ENCODE results near the gene ZBTB22.
"Not testable (repeated sequence)": the region's sequence is repeated elsewhere in the genome, so short reads cannot be mapped to it uniquely, and the experiment has no call there.

The ZBTB22 gene

DNA sequence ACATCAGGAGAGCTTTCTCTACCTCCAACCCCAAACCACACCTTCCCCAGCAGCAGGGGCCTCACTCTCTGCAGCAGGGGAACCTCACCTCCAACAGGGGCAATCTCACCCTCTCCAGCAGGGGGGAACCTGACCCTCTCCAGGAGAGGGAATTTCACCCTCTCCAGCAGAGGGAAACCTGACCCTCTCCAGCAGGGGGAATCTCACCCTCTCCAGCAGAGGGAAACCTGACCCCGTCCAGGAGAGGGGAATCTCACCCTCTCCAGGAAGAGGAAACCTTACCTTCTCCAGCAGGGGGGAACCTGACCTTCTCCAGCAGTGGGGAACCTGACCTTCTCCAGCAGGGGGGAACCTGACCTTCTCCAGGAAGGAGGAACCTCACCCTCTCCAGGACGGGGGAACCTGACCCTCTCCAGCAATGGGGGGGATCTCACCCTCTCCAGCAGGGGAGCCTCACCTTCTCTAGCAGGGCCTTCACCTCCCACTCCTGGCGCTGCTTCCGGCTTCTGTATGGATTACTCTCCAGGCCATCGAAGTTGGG, 37.5 kb downstream of the ZBTB22 start:
- no peak for DNase-seq (ENCODE audit: low read depth in 2 of 3, low spot score in 1 of 3)

DNA sequence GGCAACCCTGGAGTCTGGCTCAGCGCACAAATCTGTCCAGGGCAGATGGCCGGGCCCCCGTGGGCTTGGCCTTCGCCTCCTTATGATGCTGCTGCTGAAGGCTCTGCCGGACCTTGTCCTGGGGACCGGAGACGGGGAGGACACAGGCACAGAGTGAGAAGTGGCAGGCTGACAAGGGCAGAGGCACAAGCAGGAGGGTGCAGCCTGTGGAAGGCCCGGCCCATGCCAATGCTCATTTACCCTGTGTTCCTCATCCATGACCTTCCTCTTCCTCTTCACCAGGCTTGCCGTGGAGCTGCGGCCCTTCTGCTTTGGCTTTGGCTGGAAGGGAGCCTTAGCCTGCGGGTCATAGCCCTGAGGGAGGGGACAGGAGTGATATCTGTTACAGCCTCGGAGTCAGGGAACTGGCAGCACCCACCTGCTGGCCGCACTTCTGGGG, 38.3 kb downstream of the ZBTB22 start:
- no peak for DNase-seq (ENCODE audit: low read depth in 2 of 3, low spot score in 1 of 3)

DNA sequence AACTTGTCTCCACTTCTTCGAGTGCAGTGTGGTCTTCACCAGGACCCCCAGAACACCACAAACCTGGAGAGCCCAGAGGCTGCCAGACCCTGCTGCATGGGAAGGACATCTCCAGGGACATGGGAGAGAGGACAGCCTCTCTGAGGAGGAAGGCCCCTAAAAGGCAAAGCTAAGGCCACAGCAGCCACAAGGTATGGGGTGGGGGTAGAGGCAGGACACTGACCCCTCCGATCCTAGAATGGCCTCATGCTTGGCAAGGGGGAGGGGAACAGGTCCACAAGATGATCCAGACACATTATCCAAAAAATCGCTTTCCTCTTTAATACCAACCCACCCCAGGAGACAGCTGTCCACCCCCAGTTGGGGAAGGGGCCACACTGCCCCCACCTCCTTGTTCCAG, 38.7 kb downstream of the ZBTB22 start:
- no peak for DNase-seq (ENCODE audit: low read depth in 2 of 3, low spot score in 1 of 3)

DNA sequence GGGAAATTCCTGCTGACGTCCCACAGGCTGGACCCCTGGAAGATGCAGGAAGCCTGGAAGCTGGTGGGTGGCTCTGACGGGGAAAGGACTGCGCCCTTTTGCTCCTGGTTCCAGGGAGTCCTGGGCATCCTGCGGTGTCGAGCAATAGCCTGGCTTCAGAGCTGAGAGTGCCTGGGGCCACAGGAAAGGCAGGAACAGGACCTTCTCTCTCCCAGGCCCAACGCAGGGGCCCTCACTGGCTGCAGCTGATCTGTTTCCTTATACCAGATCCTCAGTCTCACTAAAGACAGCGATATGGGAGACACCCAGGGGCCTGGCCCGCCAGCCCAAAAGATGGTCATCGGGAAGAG, 39.2 kb downstream of the ZBTB22 start:
- DNase-seq (ENCODE audit: low read depth in 2 of 3, low spot score in 1 of 3): no peak

DNA sequence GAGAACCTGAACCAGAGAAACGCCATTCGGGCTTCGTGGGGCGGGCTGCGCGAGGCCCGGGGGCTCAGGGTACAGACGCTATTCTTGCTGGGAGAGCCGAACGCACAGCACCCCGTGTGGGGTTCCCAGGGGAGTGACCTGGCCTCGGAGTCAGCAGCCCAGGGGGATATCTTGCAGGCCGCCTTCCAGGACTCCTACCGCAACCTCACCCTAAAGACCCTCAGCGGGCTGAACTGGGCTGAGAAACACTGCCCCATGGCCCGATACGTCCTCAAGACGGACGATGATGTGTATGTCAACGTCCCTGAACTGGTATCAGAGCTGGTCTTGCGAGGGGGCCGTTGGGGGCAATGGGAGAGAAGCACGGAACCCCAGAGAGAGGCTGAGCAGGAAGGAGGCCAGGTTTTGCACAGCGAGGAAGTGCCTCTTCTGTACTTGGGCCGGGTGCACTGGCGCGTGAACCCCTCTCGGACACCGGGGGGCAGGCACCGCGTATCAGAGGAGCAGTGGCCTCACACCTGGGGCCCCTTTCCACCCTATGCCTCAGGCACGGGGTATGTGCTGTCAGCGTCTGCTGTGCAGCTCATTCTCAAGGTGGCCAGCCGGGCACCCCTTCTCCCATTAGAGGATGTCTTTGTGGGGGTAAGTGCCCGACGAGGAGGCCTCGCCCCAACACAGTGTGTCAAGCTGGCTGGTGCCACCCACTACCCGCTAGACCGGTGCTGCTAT, 39.7 kb downstream of the ZBTB22 start:
- no peak for DNase-seq (ENCODE audit: low read depth in 2 of 3, low spot score in 1 of 3)

DNA sequence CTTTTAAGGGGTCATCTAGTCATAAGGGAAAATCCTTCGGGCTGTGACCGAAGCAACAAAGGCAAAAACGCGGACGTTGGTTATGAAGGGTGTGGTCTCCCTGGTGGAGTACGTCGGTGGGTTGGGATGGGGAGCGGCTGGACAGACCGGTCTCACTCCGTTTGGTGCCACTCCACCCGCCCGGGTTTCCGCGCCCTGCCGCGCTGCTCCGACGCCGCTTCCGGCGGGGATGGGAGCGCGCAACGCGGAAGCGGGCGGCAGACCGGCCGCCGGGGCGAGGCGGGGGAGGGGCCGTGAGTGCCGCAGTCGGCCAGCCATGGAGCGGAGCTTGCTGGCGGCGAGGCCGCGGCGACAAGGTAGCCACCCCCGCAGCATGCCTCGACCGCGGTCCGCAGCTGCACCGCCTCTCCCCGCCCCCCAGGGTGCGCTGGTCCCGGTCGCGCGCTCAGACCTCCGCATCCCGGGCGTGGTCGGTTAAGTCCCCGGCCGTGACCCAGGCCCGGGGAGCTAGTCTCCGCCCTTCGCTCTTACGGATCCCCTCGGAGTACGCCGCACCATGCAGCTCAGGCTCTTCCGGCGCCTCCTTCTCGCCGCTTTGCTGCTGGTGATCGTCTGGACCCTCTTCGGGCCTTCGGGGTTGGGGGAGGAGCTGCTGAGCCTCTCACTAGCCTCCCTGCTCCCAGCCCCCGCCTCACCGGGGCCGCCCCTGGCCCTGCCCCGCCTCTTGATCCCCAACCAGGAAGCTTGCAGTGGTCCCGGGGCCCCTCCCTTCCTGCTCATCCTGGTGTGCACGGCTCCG, 40.5 kb downstream of the ZBTB22 start, which contains the start of gene B3GALT4:
TSS of gene B3GALT4 (plus strand) at position 260 of the 799 bp plus-strand sequence. CDS start at position 557, 297 bp downstream.
- peak; percentile 69 to 78 (median 69) for DNase-seq (ENCODE audit: low read depth in 2 of 3, low spot score in 1 of 3)

DNA sequence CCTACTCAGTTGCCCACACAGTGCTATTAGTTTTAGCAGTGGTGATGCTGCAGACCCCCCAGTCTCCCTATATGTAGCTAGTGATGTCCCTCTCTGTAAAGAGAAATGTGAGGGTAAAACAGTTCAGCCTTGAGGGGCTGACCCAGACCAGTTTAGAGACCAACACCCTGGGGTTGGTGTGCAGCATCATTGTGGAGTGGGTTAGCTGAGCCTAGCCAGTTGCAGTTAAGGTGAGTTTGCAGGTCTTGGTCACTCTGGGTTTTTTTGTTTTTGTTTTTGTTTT, 41.0 kb downstream of the ZBTB22 start:
- DNase-seq (ENCODE audit: low read depth in 2 of 3, low spot score in 1 of 3): no peak

DNA sequence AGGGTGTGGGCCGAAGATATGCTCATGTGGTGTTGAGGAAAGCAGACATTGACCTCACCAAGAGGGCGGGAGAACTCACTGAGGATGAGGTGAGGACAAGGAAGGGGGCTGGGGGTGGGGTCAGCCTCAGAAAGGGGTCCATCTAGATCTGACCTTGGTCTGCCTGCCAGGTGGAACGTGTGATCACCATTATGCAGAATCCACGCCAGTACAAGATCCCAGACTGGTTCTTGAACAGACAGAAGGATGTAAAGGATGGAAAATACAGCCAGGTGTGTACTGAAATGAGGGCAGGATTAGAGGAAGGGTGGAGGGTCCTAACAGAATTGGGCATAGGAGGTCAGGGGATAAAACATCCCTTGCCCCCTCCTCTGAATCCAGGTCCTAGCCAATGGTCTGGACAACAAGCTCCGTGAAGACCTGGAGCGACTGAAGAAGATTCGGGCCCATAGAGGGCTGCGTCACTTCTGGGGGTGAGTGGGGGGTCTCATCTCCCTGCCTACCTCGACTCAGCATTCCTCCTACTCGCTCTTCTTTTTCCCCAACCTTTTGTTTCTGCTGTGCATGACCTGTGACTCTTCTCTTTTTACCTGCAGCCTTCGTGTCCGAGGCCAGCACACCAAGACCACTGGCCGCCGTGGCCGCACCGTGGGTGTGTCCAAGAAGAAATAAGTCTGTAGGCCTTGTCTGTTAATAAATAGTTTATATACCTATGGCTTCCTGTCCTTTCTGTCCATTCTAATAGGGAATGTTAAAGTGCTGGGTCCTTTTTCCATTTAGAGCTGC, 41.6 kb downstream of the ZBTB22 start:
- not testable (repeated sequence) for DNase-seq (ENCODE audit: low read depth in 2 of 3, low spot score in 1 of 3)

DNA sequence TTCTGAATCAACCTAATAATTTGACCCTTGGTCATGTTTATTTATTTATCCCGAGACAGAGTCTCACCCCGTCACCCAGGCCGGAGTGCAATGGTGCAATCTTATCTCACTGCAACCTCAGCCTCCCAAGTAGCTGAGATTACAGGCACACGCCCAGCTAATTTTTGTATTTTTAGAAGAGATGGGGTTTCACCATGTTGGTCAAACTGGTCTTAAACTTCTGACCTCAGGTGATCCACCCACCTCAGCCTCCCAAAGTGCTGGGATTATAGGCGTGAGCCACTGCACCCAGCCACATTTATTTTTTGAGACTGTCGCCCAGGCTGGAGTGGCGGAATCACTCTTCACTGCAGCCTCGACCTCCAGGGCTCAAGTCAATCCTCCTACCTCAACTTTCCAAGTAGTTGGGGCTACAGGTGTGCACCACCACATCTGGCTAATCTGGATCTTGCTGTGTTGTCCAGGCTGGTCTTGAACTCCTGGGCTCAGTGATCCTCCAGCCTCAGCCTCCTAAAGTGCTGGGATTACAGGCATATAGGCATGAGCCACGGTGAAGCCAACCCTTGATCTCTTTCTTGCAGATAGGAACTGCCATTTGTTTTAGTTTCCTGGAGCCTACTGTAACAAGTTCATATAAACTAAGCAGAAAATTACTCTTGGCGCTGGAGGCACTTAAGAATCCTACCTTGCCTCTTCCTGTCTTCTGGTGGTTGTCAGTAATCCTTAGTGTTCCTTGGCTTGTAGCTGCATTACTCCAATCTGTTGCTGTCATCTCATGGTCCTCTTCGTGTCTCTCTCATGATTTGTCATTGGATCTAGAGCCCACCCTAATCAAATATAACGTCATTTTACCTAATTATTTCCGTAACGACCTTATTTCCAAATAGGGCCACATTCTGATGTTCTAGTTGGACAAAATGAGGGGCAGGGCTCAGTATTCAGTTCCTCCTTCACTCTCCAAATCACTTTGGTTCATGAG, 43.3 kb downstream of the ZBTB22 start:
- no peak for DNase-seq (ENCODE audit: low read depth in 2 of 3, low spot score in 1 of 3)

DNA sequence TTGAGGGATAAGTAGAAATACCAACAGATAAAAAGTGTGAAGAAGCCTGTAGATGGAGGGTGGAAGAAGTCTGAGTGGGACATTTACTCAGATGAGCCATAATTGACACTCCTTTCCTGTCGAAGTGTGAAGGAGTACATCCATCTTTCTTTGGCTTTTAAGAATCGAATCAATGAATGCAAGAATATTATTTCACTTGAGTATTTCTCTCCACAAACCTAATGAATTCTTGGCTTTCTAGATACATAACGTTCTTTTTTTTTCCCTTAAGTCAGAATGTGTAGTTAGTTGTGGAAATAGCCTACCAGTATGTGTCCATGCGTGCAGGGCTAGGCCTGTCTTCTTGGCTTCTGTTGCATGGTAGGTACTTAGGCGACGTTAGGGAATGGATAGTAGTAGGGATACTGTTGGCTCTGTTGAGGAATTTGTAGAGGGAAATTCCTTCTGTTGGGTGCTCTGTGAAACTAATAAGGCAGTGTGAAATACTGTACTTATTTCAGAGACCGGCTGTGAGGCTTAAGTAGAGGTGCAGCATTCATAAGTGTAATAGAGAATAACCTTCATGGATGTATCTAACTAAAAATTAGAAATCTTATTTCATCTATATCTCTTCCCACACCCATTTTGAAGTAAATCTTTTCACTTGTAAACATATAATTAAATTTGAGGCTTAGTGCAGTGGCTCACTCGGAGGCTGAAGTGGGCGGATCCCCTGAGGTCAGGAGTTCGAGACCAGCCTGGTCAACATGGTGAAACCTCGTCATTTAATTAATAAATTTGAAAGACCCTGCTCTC, 44.2 kb downstream of the ZBTB22 start:
- no peak for DNase-seq (ENCODE audit: low read depth in 2 of 3, low spot score in 1 of 3)

DNA sequence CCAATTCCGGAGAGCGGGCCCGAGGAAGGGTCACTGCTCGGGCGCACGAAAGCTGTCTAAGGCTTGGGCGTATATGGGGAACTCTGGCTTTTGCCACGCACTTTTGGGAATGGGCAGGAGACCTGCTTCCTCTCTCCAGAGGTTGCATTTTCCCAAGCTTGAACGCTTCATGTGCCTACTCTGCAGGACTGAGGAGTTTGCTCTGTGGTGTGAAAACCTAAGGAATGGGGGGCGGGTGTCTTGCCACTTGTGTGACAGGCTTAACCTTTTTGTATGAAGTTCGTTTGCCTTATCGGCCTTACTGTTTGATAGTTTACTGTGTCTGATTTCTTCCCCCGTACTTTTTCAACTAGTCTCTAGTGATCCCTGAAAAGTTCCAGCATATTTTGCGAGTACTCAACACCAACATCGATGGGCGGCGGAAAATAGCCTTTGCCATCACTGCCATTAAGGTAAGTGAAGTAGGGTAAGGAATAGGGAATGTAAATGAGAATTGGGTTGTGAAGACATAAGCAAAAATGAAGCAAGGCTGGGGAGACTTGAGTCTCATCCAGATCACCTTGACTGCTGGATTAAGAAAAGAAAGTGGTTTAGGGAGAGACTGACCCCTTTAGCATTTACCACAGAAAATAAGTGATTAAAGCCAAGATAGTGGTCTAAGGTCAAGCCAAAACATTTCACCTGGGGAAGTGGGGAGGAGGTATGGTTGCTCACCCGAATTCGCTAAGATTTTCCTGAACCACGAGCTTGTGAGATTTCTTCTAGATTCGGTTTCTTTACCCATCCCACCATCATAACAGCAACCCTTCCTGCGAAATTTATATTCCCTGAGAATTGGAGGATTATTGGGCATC, 45.0 kb downstream of the ZBTB22 start:
- DNase-seq (ENCODE audit: low read depth in 2 of 3, low spot score in 1 of 3): no peak

DNA sequence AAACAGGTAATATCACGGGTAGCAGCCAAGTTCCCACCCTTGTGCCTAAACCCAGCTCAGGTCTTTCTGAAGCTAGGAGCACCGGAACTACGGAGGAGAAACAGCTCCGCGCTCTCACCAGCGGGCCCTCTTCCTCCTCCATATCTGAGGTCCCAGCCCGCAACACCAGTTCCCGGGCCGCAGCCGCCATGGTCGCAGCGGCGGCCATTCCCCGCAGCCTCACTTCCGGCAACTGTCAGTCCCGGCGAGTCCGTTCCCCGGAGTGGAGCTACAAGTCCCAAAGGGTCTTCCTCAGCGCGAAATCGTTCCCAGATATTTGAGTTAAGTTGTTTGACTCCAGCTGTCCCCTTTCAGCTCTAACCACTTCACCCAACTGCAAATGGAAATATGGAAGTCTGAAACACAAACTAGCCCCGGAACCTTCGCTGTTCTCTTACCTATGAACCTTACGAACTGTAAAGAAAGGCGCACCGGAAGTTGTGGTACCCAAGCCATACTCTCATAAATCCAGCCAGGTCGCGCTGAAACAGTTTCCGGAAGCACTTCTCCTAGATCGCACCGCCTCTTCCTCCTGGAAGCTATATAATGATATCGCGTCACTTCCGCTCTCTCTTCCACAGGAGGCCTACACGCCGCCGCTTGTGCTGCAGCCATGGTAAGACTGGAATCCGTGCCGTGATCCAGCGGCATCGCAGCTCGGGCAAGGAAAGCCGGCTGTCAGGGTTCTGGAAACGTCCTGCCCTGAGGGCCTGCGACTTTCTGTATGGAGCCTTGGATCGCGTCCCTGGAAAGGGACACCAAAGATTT, 45.9 kb downstream of the ZBTB22 start, which contains the start of the genes RPS18 and VPS52:
TSS of gene RPS18 (plus strand) at position 608 of the 807 bp plus-strand sequence. CDS start at position 653, 45 bp downstream.
TSS of gene VPS52 (minus strand) at position 409 of the 807 bp plus-strand sequence. CDS start at position 208, 201 bp downstream.
- peak; percentile 82 to 95 (median 87) for DNase-seq (ENCODE audit: low read depth in 2 of 3, low spot score in 1 of 3)

DNA sequence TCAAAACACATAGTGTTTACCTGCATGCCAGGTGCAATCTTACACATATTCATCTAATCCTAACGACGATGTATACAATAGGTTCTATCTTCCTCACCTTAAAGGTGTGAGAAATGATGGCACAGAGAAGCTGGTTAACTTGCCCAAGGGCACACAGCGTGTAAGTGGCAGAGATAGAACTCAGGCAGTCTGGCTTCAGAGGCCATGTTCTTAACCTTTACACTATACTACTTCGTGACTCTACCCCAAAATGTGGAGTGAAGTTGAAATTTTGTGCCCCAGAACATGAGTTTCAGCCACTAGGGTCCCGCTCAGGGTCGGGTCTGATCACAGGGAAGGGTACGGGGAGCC, 46.5 kb downstream of the ZBTB22 start:
- DNase-seq (ENCODE audit: low read depth in 2 of 3, low spot score in 1 of 3): no peak

Measured in stimulated activated CD4-positive, alpha-beta T cell treated with anti-CD3 and anti-CD28 coated beads, Interleukin-12 subunit alpha, Interleukin-12 subunit beta, amount 100 ng/mL, for 48 hours (primary cell).